HepG2 (cell line): ENCODE results near the gene ZNF230. TPM values are rescaled to one million over a fixed set of nuclear protein-coding genes. Genes with fewer than 3 reads are reported as not detected.

Experiments
- ELF4 ChIP-seq: sonication (generic); formaldehyde crosslinking; IDR thresholded peaks from 2 replicates; pipeline ENCODE4 v1.5.0; 2020; ENCODE audit warnings: missing genetic modification reagents, mild to moderate bottlenecking, moderate library complexity, borderline replicate concordance
- HDAC2 ChIP-seq: sonication (generic); formaldehyde crosslinking; IDR thresholded peaks from 2 replicates; pipeline ENCODE4 v1.4.0; 2020; ENCODE audit warnings: missing genetic modification reagents
- KAT8 ChIP-seq: IDR thresholded peaks from 2 replicates; pipeline ENCODE4 v1.6.1; 2016; ENCODE audit warnings: missing genetic modification reagents, missing compliant biosample characterization
- MED8 ChIP-seq: sonication (generic); formaldehyde crosslinking; IDR thresholded peaks from 2 replicates; pipeline ENCODE4 v1.8.1; 2023; ENCODE audit warnings: mild to moderate bottlenecking, missing genetic modification reagents; ENCODE audit not compliant: insufficient replicate concordance
- MTA3 ChIP-seq: sonication (generic); formaldehyde crosslinking; IDR thresholded peaks from 2 replicates; pipeline ENCODE4 v1.4.0; 2020; ENCODE audit warnings: missing genetic modification reagents
- NFIB ChIP-seq: sonication (generic); formaldehyde crosslinking; IDR thresholded peaks from 2 replicates; pipeline ENCODE4 v1.9.0; 2021; ENCODE audit warnings: missing genetic modification reagents, mild to moderate bottlenecking, borderline replicate concordance
- RARA ChIP-seq: IDR thresholded peaks from 2 replicates; pipeline ENCODE4 v1.6.1; 2016; ENCODE audit warnings: missing genetic modification reagents, missing compliant biosample characterization
- RBM39 ChIP-seq: fragments of 200-400 bp; formaldehyde crosslinking; IDR thresholded peaks from one replicate; pipeline ENCODE4 v1.6.1; 2018; ENCODE audit warnings: antibody characterized with exemption, mild to moderate bottlenecking, low read depth, low read length; ENCODE audit not compliant: poor library complexity, severe bottlenecking
- SRSF1 ChIP-seq: fragments of 200-400 bp; formaldehyde crosslinking; optimal IDR thresholded peaks from 2 replicates; pipeline ENCODE3; 2017; ENCODE audit warnings: mild to moderate bottlenecking, low read depth, low read length, moderate library complexity
- ZNF232 ChIP-seq: sonication (generic); formaldehyde crosslinking; IDR thresholded peaks from 2 replicates; pipeline ENCODE4 v1.4.0; 2020; ENCODE audit warnings: missing genetic modification reagents, borderline replicate concordance
- ZNF260 ChIP-seq: sonication (generic); formaldehyde crosslinking; IDR thresholded peaks from 2 replicates; pipeline ENCODE4 v1.4.0; 2020; ENCODE audit warnings: missing genetic modification reagents, low read depth, mild to moderate bottlenecking, borderline replicate concordance
- ZNF441 ChIP-seq: sonication (generic); formaldehyde crosslinking; IDR thresholded peaks from 2 replicates; pipeline ENCODE4 v1.7.0; 2021; ENCODE audit warnings: missing genetic modification reagents, borderline replicate concordance
- ZNF616 ChIP-seq: sonication (generic); formaldehyde crosslinking; IDR thresholded peaks from 2 replicates; pipeline ENCODE4 v1.5.0; 2020; ENCODE audit warnings: low read depth, mild to moderate bottlenecking, missing genetic modification reagents
- ZNF674 ChIP-seq: sonication (generic); formaldehyde crosslinking; IDR thresholded peaks from 2 replicates; pipeline ENCODE4 v1.5.0; 2020; ENCODE audit warnings: low read depth, mild to moderate bottlenecking, missing genetic modification reagents
- polyA plus RNA-seq, 8 experiments: library from polyadenylated mRNA; depleted of rRNA in 3 of 8; stranded (reverse) in 7 of 8; unstranded in 1 of 8; fragments of >200 nt; fragmentation: Illumina TruSeq in 4 of 8; extraction: Trizol in 4 of 8; gene quantifications; 2 replicates each; pipeline versions ENCODE4 v1.2.1 to v1.2.3, GENCODE V29; 2011 to 2016; ENCODE audit warnings: low read depth in 4 of 8, missing spikeins in 1 of 8, mixed read lengths in 1 of 8; ENCODE audit not compliant: insufficient read depth in 1 of 8
- total RNA-seq, 5 experiments: library from RNA; depleted of rRNA; stranded (reverse); fragments of >200 nt; fragmentation: Illumina TruSeq; extraction: Trizol; gene quantifications; 2 replicates each; pipeline ENCODE4 v1.2.3, GENCODE V29; 2016; ENCODE audit warnings: low read depth in 1 of 5
- TF ChIP-seq, protein P1 (sequence below): sonication (generic); formaldehyde crosslinking; IDR thresholded peaks from 2 replicates; pipeline ENCODE4 v1.5.0; 2020; ENCODE audit warnings: missing genetic modification reagents
- TF ChIP-seq, protein P2 (sequence below): IDR thresholded peaks from 2 replicates; pipeline ENCODE4 v1.4.0; 2020; ENCODE audit warnings: mild to moderate bottlenecking, missing genetic modification reagents
- TF ChIP-seq, protein P3 (sequence below): sonication (generic); formaldehyde crosslinking; IDR thresholded peaks from 2 replicates; pipeline ENCODE4 v1.4.0; 2020; ENCODE audit warnings: missing genetic modification reagents, borderline replicate concordance
- TF ChIP-seq, protein P4 (sequence below): sonication (generic); formaldehyde crosslinking; IDR thresholded peaks from 2 replicates; pipeline ENCODE4 v1.5.1; 2020; ENCODE audit warnings: missing genetic modification reagents, mild to moderate bottlenecking, borderline replicate concordance

ZNF230 gene
- total and polyA plus RNA-seq, 2 of the 13 experiments (the other 11 are each of a cell fraction or from before 2014, with no cell fraction given) = 2.4 to 5.5 TPM

DNA sequence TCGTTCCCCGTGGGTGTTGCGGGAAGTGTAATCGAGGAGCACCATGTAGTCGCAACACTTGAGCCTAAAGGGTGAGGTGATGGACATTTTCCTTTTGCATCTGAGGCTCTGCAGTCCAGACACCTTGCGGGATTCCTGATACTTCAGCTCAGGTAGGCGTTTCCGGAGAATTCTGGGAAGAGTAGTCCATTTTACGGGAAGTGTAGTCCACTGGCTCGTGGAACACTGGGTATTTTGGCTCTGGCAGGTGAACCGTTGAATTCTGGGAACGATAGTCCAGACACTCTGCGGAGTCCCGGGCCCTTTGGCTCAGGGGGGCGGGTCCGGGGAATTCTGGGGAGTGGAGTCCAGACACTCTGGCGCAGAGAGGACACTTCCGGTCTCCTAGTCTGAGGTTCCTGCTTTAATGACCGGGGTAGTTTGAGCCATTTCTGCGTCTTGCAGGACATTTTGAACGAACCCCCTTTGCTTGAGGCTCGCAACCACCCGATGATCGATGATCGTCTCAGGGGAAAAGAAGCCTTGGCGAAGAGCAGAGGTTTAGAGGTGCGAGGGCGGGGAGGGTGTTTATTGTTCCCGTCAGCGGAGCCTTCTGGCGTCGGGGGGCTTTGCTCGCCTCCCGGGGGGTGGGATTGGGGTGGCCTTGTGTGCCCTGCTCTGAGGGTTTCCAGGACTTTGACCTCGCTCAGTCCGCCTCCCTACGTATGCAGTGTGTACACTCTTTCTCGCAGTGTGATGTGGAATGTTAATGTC, 49.1 kb downstream of the ZNF230 start, which contains the start of gene ZNF223 (continued):
- TF ChIP-seq, protein P1, sequence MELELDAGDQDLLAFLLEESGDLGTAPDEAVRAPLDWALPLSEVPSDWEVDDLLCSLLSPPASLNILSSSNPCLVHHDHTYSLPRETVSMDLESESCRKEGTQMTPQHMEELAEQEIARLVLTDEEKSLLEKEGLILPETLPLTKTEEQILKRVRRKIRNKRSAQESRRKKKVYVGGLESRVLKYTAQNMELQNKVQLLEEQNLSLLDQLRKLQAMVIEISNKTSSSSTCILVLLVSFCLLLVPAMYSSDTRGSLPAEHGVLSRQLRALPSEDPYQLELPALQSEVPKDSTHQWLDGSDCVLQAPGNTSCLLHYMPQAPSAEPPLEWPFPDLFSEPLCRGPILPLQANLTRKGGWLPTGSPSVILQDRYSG (CRISPR knock-in tag) = no peak
- TF ChIP-seq MED8 (CRISPR knock-in tag) (no peak), MTA3 (CRISPR knock-in tag) (no peak), ZNF232 (no peak), ZNF260 (CRISPR knock-in tag) (no peak), SRSF1 (no peak), HDAC2 (peak; percentile 33; the same call in 1 of the 2 replicates), KAT8 (CRISPR knock-in tag) (peak; percentile 97), ZNF674 (no peak), RBM39 (no peak), RARA (CRISPR knock-in tag) (no peak), NFIB (no peak), ZNF441 (CRISPR knock-in tag) (no peak), ELF4 (CRISPR knock-in tag) (peak; percentile 82; the same call in 1 of the 2 replicates), ZNF616 (CRISPR knock-in tag) (no peak)
- TF ChIP-seq, protein P2, sequence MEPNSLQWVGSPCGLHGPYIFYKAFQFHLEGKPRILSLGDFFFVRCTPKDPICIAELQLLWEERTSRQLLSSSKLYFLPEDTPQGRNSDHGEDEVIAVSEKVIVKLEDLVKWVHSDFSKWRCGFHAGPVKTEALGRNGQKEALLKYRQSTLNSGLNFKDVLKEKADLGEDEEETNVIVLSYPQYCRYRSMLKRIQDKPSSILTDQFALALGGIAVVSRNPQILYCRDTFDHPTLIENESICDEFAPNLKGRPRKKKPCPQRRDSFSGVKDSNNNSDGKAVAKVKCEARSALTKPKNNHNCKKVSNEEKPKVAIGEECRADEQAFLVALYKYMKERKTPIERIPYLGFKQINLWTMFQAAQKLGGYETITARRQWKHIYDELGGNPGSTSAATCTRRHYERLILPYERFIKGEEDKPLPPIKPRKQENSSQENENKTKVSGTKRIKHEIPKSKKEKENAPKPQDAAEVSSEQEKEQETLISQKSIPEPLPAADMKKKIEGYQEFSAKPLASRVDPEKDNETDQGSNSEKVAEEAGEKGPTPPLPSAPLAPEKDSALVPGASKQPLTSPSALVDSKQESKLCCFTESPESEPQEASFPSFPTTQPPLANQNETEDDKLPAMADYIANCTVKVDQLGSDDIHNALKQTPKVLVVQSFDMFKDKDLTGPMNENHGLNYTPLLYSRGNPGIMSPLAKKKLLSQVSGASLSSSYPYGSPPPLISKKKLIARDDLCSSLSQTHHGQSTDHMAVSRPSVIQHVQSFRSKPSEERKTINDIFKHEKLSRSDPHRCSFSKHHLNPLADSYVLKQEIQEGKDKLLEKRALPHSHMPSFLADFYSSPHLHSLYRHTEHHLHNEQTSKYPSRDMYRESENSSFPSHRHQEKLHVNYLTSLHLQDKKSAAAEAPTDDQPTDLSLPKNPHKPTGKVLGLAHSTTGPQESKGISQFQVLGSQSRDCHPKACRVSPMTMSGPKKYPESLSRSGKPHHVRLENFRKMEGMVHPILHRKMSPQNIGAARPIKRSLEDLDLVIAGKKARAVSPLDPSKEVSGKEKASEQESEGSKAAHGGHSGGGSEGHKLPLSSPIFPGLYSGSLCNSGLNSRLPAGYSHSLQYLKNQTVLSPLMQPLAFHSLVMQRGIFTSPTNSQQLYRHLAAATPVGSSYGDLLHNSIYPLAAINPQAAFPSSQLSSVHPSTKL (CRISPR knock-in tag) = 0 out of 2 replicates have a peak, but pooled peaks have one; percentile 45
- TF ChIP-seq, protein P3, sequence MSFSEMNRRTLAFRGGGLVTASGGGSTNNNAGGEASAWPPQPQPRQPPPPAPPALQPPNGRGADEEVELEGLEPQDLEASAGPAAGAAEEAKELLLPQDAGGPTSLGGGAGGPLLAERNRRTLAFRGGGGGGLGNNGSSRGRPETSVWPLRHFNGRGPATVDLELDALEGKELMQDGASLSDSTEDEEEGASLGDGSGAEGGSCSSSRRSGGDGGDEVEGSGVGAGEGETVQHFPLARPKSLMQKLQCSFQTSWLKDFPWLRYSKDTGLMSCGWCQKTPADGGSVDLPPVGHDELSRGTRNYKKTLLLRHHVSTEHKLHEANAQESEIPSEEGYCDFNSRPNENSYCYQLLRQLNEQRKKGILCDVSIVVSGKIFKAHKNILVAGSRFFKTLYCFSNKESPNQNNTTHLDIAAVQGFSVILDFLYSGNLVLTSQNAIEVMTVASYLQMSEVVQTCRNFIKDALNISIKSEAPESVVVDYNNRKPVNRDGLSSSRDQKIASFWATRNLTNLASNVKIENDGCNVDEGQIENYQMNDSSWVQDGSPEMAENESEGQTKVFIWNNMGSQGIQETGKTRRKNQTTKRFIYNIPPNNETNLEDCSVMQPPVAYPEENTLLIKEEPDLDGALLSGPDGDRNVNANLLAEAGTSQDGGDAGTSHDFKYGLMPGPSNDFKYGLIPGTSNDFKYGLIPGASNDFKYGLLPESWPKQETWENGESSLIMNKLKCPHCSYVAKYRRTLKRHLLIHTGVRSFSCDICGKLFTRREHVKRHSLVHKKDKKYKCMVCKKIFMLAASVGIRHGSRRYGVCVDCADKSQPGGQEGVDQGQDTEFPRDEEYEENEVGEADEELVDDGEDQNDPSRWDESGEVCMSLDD (CRISPR knock-in tag) = 0 out of 2 replicates have a peak, but pooled peaks have one; percentile 70
- TF ChIP-seq, protein P4, sequence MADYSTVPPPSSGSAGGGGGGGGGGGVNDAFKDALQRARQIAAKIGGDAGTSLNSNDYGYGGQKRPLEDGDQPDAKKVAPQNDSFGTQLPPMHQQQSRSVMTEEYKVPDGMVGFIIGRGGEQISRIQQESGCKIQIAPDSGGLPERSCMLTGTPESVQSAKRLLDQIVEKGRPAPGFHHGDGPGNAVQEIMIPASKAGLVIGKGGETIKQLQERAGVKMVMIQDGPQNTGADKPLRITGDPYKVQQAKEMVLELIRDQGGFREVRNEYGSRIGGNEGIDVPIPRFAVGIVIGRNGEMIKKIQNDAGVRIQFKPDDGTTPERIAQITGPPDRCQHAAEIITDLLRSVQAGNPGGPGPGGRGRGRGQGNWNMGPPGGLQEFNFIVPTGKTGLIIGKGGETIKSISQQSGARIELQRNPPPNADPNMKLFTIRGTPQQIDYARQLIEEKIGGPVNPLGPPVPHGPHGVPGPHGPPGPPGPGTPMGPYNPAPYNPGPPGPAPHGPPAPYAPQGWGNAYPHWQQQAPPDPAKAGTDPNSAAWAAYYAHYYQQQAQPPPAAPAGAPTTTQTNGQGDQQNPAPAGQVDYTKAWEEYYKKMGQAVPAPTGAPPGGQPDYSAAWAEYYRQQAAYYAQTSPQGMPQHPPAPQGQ (CRISPR knock-in tag) = no peak
